Gastrocnemius medialis (tissue), 4 donors: ENCODE measurements around the gene C10orf120.

Experiments used
- POLR2A ChIP-seq, 2 donors: fragments of 450-650 bp; IDR thresholded peaks; one replicate each; pipeline ENCODE4 v1.6.1; 2017; ENCODE audit warnings: antibody characterized with exemption in 2 of 2, mild to moderate bottlenecking in 2 of 2, moderate library complexity in 2 of 2
- TF ChIP-seq, protein P1 (sequence below), 5 experiments: fragments of 450-650 bp in 3 of 5; fragments of 200-600 bp in 2 of 5; sonication (generic) in 2 of 5; IDR thresholded peaks in 4 of 5; conservative IDR thresholded peaks in 1 of 5; 1 replicate in 4 of 5; 2 replicates in 1 of 5; pipeline ENCODE4 v1.5.1; 2016 to 2019; ENCODE audit warnings: antibody characterized with exemption in 5 of 5, mild to moderate bottlenecking in 3 of 5, moderate library complexity in 3 of 5

DNA sequence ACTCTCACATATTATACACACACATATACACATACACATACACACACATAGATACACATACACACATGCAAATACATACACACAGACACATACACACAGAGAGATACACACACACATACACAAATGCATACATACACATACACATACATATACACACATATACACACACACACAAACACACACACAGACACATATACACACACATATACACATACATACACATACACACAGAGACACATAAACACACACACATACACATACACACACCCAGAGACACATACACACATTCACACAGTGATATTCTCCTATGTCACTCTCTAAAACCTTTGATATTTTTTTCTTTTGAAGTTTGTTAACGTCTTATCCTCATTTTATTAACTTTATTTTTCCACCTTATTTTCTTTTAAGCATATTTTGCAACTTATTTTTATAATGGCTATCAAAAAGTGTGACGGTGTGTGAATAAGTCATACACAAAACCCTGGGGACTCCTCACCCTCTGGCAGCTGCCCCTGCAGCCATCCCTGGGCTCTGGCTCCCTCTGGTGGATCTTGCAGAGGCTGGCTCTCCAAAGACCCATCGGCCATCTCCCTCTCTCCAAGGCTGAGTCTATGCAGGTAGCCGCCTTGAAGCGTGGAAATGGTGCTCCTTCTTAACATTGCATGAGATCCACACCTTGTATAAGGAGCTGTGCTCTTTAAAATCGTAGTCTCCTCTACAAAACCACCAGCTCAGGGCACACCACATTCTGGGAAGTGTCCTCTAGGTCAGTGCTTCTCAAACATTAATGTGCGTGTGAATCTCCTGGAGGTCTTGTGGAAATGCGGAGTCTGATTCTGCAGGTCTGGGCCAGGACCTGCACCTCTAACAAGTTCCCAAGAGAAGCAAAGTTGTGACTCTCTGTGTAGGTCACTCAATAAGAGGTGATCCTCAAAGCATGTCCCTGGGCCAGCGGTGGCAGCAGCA, 4.1 kb upstream of the C10orf120 start:
- TF ChIP-seq, protein P1, sequence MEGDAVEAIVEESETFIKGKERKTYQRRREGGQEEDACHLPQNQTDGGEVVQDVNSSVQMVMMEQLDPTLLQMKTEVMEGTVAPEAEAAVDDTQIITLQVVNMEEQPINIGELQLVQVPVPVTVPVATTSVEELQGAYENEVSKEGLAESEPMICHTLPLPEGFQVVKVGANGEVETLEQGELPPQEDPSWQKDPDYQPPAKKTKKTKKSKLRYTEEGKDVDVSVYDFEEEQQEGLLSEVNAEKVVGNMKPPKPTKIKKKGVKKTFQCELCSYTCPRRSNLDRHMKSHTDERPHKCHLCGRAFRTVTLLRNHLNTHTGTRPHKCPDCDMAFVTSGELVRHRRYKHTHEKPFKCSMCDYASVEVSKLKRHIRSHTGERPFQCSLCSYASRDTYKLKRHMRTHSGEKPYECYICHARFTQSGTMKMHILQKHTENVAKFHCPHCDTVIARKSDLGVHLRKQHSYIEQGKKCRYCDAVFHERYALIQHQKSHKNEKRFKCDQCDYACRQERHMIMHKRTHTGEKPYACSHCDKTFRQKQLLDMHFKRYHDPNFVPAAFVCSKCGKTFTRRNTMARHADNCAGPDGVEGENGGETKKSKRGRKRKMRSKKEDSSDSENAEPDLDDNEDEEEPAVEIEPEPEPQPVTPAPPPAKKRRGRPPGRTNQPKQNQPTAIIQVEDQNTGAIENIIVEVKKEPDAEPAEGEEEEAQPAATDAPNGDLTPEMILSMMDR (IDR thresholded peaks at IDR 0.05 in 4 of 5, conservative IDR thresholded peaks at IDR 0.05 in 1 of 5), result peak; percentile 37 to 70 (median 57)
- TF ChIP-seq POLR2A (IDR thresholded peaks at IDR 0.05), result no peak
